Activated CD8-positive, alpha-beta T cell treated with anti-CD3 and anti-CD28 coated beads for 36 hours (primary cell): ENCODE data around the gene VSTM4. TPM values are rescaled to one million over a fixed set of nuclear protein-coding genes. Genes with fewer than 3 reads are reported as not detected.

Experiments
- ATAC-seq: fragments of 200-7000 bp; cut with Tn5 transposase; one replicate; pipeline ENCODE4 v1.10.0; 2021; ENCODE audit warnings: mild to moderate bottlenecking, moderate library complexity
- CTCF ChIA-PET: fragments of 350-600 bp; sonication (Branson Sonifier 250); formaldehyde crosslinking; loops from one replicate; lab custom pipeline; 2021; ENCODE audit warnings: antibody characterized with exemption; lab: Charles Lee
- POLR2A ChIA-PET: fragments of 350-600 bp; sonication (Branson Sonifier 250); formaldehyde crosslinking; loops from one replicate; lab custom pipeline; 2021; ENCODE audit warnings: antibody characterized with exemption; lab: Charles Lee
- DNase-seq: peaks from one replicate; pipeline ENCODE4 v3.0.0-alpha.2; 2020
- H3K27ac Mint-ChIP-seq: one replicate; pipeline ENCODE4 v1.8.0; 2021; ENCODE audit warnings: mild to moderate bottlenecking, mixed read lengths
- H3K27me3 Mint-ChIP-seq: one replicate; pipeline ENCODE4 v1.8.0; 2021; ENCODE audit warnings: mixed read lengths
- H3K36me3 Mint-ChIP-seq: one replicate; pipeline ENCODE4 v1.8.0; 2021; ENCODE audit warnings: low read depth, mixed read lengths
- H3K4me1 Mint-ChIP-seq: one replicate; pipeline ENCODE4 v1.8.0; 2021; ENCODE audit warnings: low read depth, mixed read lengths
- H3K4me3 Mint-ChIP-seq: one replicate; pipeline ENCODE4 v1.8.0; 2021; ENCODE audit warnings: mild to moderate bottlenecking, moderate library complexity, mixed read lengths
- H3K9me3 Mint-ChIP-seq: one replicate; pipeline ENCODE4 v1.8.0; 2021; ENCODE audit warnings: mixed read lengths
- CTCF ChIP-seq: fragments of 200-600 bp; IDR thresholded peaks from one replicate; pipeline ENCODE4 v1.8.0; 2022; ENCODE audit warnings: antibody characterized with exemption, mild to moderate bottlenecking
- intact Hi-C: fragments of 100-400 bp; cut with micrococcal nuclease; formaldehyde crosslinking; loops from one replicate; pipeline ENCODE4 v1.10.0; 2022
- total RNA-seq, 2 experiments: library from RNA; stranded (reverse); gene quantifications; one replicate each; pipeline ENCODE4 v1.2.3, GENCODE V29; 2021

VSTM4 gene
- total RNA-seq, 2 experiments from 2014 or later: 0.04 to 0.09 TPM

GRCh38 chr10:49112098-49112497 is 3.2 kb downstream of the VSTM4 start:
- CTCF ChIA-PET: no interaction called here
- H3K27me3 Mint-ChIP-seq: peaks cover 37% of the 10 kb centered on the region
- H3K36me3 Mint-ChIP-seq: no peaks in the 10 kb centered on the region
- intact Hi-C loops: no loop called here
- no peak overlapping the region for H3K27ac Mint-ChIP-seq
- no peak overlapping the region for H3K4me3 Mint-ChIP-seq
- ATAC-seq (no peak), DNase-seq (no peak)
- peaks cover 4% of the 10 kb centered on the region for H3K4me1 Mint-ChIP-seq
- POLR2A ChIA-PET: interaction anchor here (0.6 kb wide), 1 partner anchor 317 kb away, joined by 3 read pairs; no protein-coding TSS in a partner anchor
- no peaks in the 10 kb centered on the region for H3K9me3 Mint-ChIP-seq
- no peak for TF ChIP-seq CTCF

GRCh38 chr10:49111320-49111698 is 4.0 kb downstream of the VSTM4 start:
- ChIA-PET POLR2A (no interaction called here), CTCF (no interaction called here)
- no peak overlapping the region for H3K27ac Mint-ChIP-seq
- H3K27me3 Mint-ChIP-seq: peaks cover 33% of the 10 kb centered on the region
- no peaks in the 10 kb centered on the region for H3K9me3 Mint-ChIP-seq
- TF ChIP-seq CTCF: no peak
- peaks cover 4% of the 10 kb centered on the region for H3K4me1 Mint-ChIP-seq
- ATAC-seq: no peak
- DNase-seq: no peak
- H3K36me3 Mint-ChIP-seq: no peaks in the 10 kb centered on the region
- intact Hi-C loops: no loop called here
- H3K4me3 Mint-ChIP-seq: no peak overlapping the region

- Mint-ChIP-seq H3K36me3 (no peaks in the 10 kb centered on the region), H3K4me1 (peaks cover 4% of the 10 kb centered on the region), H3K27ac (no peak overlapping the region), H3K27me3 (peaks cover 28% of the 10 kb centered on the region), H3K4me3 (no peak overlapping the region), H3K9me3 (no peaks in the 10 kb centered on the region)
- DNase-seq (no peak), ATAC-seq (no peak)
- POLR2A ChIA-PET: no interaction called here
- intact Hi-C loops: no loop called here
- CTCF ChIA-PET: no interaction called here
- no peak for TF ChIP-seq CTCF
Measured at GRCh38 chr10:49110684-49111319, 4.5 kb downstream of the VSTM4 start.

- no peak for TF ChIP-seq CTCF
- no peaks in the 10 kb centered on the region for H3K36me3 Mint-ChIP-seq
- no peak overlapping the region for H3K27ac Mint-ChIP-seq
- intact Hi-C loops: no loop called here
- ATAC-seq: no peak
- ChIA-PET POLR2A (no interaction called here), CTCF (no interaction called here)
- H3K4me1 Mint-ChIP-seq: peaks cover 3% of the 10 kb centered on the region
- no peak for DNase-seq
- no peak overlapping the region for H3K4me3 Mint-ChIP-seq
- H3K27me3 Mint-ChIP-seq: peaks cover 23% of the 10 kb centered on the region
- H3K9me3 Mint-ChIP-seq: no peaks in the 10 kb centered on the region
Measured at GRCh38 chr10:49109669-49110340, 5.5 kb downstream of the VSTM4 start.

GRCh38 chr10:49108656-49109055 is 6.7 kb downstream of the VSTM4 start:
- CTCF ChIA-PET: no interaction called here
- ATAC-seq (no peak), DNase-seq (no peak)
- POLR2A ChIA-PET: no interaction called here
- H3K36me3 Mint-ChIP-seq: no peaks in the 10 kb centered on the region
- intact Hi-C loops: no loop called here
- H3K27ac Mint-ChIP-seq: no peak overlapping the region
- H3K9me3 Mint-ChIP-seq: no peaks in the 10 kb centered on the region
- H3K4me1 Mint-ChIP-seq: no peaks in the 10 kb centered on the region
- no peak overlapping the region for H3K4me3 Mint-ChIP-seq
- TF ChIP-seq CTCF: no peak
- peaks cover 14% of the 10 kb centered on the region for H3K27me3 Mint-ChIP-seq
